ENCODE results near the gene CFTR. TPM values are rescaled to one million over a fixed set of nuclear protein-coding genes. Genes with fewer than 3 reads are reported as not detected.

CFTR gene
- total RNA-seq, 1 donor from 2014 or later: 10.3 TPM

DNA sequence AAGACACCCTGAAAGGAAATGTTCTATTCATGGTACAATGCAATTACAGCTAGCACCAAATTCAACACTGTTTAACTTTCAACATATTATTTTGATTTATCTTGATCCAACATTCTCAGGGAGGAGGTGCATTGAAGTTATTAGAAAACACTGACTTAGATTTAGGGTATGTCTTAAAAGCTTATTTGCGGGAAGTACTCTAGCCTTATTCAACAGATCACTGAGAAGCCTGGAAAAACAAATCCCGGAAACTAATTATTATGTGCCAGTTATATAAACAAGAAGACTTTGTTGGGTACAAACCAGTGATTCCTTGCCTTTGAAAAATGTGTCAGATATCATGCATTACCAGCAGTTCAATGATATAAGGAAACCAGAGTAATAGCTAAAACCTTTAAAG, 160.1 kb downstream of the CFTR start:
- Histone ChIP-seq H3K36me3 (ENCODE audit: control insufficient read depth, insufficient read depth, low read length) (no peaks in the 10 kb centered on the region), H3K27me3 (ENCODE audit: control insufficient read depth, insufficient read depth, low read length) (no peaks in the 10 kb centered on the region), H3K4me3 (ENCODE audit: low read depth, low read length) (no peak overlapping the region)
- TF ChIP-seq, protein P1, sequence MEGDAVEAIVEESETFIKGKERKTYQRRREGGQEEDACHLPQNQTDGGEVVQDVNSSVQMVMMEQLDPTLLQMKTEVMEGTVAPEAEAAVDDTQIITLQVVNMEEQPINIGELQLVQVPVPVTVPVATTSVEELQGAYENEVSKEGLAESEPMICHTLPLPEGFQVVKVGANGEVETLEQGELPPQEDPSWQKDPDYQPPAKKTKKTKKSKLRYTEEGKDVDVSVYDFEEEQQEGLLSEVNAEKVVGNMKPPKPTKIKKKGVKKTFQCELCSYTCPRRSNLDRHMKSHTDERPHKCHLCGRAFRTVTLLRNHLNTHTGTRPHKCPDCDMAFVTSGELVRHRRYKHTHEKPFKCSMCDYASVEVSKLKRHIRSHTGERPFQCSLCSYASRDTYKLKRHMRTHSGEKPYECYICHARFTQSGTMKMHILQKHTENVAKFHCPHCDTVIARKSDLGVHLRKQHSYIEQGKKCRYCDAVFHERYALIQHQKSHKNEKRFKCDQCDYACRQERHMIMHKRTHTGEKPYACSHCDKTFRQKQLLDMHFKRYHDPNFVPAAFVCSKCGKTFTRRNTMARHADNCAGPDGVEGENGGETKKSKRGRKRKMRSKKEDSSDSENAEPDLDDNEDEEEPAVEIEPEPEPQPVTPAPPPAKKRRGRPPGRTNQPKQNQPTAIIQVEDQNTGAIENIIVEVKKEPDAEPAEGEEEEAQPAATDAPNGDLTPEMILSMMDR (IDR thresholded peaks at IDR 0.05; ENCODE audit: insufficient read depth, low read length, poor library complexity, severe bottlenecking): no peak
- no peak for DNase-seq (ENCODE audit: low read depth)

DNA sequence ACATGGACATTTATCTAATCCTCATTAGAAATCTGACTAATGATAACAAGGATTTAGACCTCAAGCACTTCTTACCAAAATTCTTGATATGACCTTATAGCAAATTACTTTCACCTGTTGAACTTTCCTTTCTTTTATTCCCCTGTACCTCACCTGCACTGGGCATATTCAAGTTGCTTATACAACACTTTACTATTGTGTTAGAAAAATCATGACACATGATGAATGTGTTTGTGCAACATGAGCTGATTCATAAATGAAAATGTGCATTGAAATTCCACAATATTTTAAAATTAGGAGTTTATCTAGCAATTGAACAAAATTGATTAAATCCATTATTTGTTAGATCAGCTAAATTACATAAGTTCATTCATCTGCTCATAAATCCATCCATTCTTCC, 160.6 kb downstream of the CFTR start:
- no peaks in the 10 kb centered on the region for H3K36me3 ChIP-seq (ENCODE audit: control insufficient read depth, insufficient read depth, low read length)
- no peaks in the 10 kb centered on the region for H3K27me3 ChIP-seq (ENCODE audit: control insufficient read depth, insufficient read depth, low read length)
- no peak for DNase-seq (ENCODE audit: low read depth)
- H3K4me3 ChIP-seq (ENCODE audit: low read depth, low read length): no peak overlapping the region
- TF ChIP-seq, protein P1 (IDR thresholded peaks at IDR 0.05; ENCODE audit: insufficient read depth, low read length, poor library complexity, severe bottlenecking): no peak

DNA sequence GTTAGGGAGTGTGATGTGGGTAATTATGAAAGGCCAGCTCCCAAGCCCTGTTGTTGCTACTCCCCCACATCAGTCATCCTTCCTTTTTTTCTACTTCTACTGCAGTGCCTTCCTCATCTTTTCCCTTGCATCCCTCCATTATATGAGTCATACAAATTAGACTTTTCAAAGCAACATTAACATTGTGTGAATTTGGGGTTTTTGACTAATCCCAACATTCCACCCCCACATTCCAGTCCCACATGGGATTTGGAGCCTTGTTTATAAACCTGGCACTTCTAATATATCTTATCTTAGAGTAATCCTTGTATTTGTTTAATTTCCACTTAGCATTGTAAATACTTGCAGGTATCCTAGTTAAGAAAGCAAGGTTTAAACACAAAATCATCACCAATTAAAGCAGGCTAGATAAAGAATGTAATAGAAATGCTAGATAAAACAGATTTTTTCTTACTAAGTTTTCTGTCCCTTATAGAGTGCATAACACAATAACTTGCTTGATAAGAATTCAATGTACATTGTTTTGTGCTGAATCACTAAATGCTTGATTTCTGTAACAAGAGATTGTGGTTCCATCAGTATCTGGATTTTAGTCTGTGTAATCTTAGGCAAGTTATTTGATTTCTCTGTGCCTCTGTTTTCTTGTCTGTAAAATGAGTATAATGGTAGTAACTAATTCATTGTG, 165.8 kb downstream of the CFTR start:
- Histone ChIP-seq H3K27me3 (ENCODE audit: control insufficient read depth, insufficient read depth, low read length) (no peaks in the 10 kb centered on the region), H3K36me3 (ENCODE audit: control insufficient read depth, insufficient read depth, low read length) (no peaks in the 10 kb centered on the region), H3K4me3 (ENCODE audit: low read depth, low read length) (no peak overlapping the region)
- DNase-seq (ENCODE audit: low read depth): peak; percentile 48
- TF ChIP-seq, protein P1 (IDR thresholded peaks at IDR 0.05; ENCODE audit: insufficient read depth, low read length, poor library complexity, severe bottlenecking): no peak

DNA sequence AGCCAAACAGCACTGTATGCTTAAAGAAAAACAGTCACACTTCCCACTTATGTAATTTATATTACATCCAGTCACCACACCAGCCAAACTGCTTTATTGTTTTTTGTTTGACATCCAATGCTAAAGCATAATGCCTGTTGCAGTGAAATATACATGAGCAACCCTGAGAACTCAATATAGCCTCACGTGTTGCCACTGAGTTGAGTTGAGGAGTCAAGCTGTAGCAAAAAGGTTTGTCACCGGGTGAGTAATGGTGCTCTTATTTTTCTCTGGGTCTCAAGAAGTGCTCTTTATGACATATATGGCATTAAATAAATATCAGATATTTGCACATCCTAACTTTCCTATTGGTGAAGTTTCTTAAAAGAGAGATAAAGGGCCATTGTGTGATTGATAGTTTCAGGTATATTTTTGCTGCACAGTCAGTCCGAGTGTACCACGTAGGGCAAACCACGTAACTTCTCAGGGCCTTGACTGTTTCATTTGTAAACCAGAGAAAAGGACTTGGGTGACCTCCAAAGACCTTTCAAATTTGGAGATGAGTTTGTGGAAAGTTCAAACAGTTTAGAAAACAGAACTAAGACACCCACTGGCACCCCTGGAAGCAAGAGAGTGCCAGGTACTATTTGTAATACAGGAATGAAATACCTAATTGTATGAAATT, 168.5 kb downstream of the CFTR start:
- TF ChIP-seq, protein P1 (IDR thresholded peaks at IDR 0.05; ENCODE audit: insufficient read depth, low read length, poor library complexity, severe bottlenecking): no peak
- H3K27me3 ChIP-seq (ENCODE audit: control insufficient read depth, insufficient read depth, low read length): no peaks in the 10 kb centered on the region
- DNase-seq (ENCODE audit: low read depth): no peak

DNA sequence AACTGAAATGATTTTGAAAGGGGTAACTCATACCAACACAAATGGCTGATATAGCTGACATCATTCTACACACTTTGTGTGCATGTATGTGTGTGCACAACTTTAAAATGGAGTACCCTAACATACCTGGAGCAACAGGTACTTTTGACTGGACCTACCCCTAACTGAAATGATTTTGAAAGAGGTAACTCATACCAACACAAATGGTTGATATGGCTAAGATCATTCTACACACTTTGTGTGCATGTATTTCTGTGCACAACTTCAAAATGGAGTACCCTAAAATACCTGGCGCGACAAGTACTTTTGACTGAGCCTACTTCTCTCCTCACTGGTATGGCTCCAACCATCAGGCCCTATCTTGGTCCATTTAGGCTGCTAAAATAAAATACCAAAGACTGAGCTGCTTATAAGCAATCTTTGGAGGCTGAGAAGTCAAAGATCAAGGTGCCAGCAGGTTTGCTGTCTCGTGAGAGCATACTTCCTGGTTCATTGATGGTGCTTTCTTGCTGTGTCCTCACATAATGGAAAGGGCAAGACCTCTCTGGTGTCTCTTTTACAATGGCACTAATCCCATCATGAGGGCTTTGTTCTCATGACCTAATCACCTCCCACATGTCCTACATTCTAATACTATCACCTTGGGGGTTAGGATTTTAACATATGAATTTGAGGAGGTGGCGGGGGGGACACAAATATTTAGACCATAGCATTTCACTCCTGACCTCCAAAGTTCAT, 173.3 kb downstream of the CFTR start:
- TF ChIP-seq, protein P1 (IDR thresholded peaks at IDR 0.05; ENCODE audit: insufficient read depth, low read length, poor library complexity, severe bottlenecking): no peak
- no peaks in the 10 kb centered on the region for H3K27me3 ChIP-seq (ENCODE audit: control insufficient read depth, insufficient read depth, low read length)
- no peak overlapping the region for H3K4me3 ChIP-seq (ENCODE audit: low read depth, low read length)
- no peak for DNase-seq (ENCODE audit: low read depth)
- no peaks in the 10 kb centered on the region for H3K36me3 ChIP-seq (ENCODE audit: control insufficient read depth, insufficient read depth, low read length)

More for the DNA sequence above, 168.5 kb downstream of the CFTR start:
- H3K4me3 ChIP-seq (ENCODE audit: low read depth, low read length): no peak overlapping the region
- H3K36me3 ChIP-seq (ENCODE audit: control insufficient read depth, insufficient read depth, low read length): no peaks in the 10 kb centered on the region
